NB4 (cell line): Measurements from ENCODE around the gene ZDHHC1.

ENCODE experiments used
- DNase-seq: peaks from one replicate; pipeline ENCODE4 v3.0.0; 2010; ENCODE audit warnings: low read depth
- H3K4me3 ChIP-seq: one replicate; pipeline ENCODE4 v1.5.1; 2011; ENCODE audit warnings: mild to moderate bottlenecking, low read depth, low read length, moderate library complexity
- CTCF ChIP-seq: IDR thresholded peaks from one replicate; pipeline ENCODE4 v1.5.1; 2012; ENCODE audit warnings: low read depth, low read length
- MAX ChIP-seq: IDR thresholded peaks from 2 replicates; pipeline ENCODE4 v1.6.1; 2011; ENCODE audit warnings: low read depth, low read length
- MYC ChIP-seq: IDR thresholded peaks from 2 replicates; pipeline ENCODE4 v1.6.1; 2011; ENCODE audit warnings: low read depth, low read length
- POLR2A ChIP-seq: IDR thresholded peaks from 2 replicates; pipeline ENCODE4 v1.6.1; 2011; ENCODE audit warnings: mild to moderate bottlenecking; ENCODE audit not compliant: insufficient read length; ENCODE audit errors: extremely low read depth

ZDHHC1 gene

GRCh38 chr16:67442581-67443255 is 26.4 kb upstream of the ZDHHC1 start:
- no peak overlapping the region for H3K4me3 ChIP-seq
- no peak for DNase-seq
- TF ChIP-seq MYC, result no peak
- no peak for TF ChIP-seq POLR2A
- TF ChIP-seq CTCF, result no peak
- TF ChIP-seq MAX, result no peak

- TF ChIP-seq CTCF, result no peak
- TF ChIP-seq POLR2A, result no peak
- DNase-seq, result no peak
- no peak overlapping the region for H3K4me3 ChIP-seq
Observed at GRCh38 chr16:67441907-67442306, 25.6 kb upstream of the ZDHHC1 start.

DNA sequence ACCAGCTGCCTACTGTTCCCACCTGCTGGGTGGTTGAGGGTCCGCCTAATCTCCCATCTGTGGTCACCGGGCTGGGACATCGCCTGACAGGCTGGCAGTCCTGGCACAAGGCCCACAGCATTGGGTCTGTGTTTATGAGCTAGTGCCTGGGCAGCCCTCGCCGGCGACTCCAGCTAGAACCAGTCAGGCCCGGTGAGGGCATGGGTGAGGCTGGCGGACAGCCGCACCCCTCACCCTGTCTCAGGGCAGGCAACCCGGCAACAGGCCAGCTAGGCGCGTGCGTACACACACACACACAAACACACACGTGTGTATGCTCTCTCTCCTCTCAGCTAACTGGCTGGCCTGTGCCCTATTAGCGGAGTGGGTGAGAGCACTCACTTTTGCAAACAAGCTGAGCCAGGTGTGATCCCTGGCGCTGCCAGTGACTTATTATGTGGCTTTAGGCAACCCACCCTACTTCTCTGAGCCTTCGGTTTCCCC is 25.0 kb upstream of the ZDHHC1 start:
- no peak for DNase-seq
- no peak overlapping the region for H3K4me3 ChIP-seq
- no peak for TF ChIP-seq MYC
- TF ChIP-seq CTCF, result no peak
- no peak for TF ChIP-seq MAX
- TF ChIP-seq POLR2A, result no peak

- no peak for DNase-seq
- TF ChIP-seq CTCF (no peak), POLR2A (no peak), MAX (no peak), MYC (no peak)
- H3K4me3 ChIP-seq, result no peak overlapping the region
Observed at GRCh38 chr16:67438824-67439393, 22.6 kb upstream of the ZDHHC1 start.

GRCh38 chr16:67438098-67438791 is 22.0 kb upstream of the ZDHHC1 start:
- no peak for DNase-seq
- no peak overlapping the region for H3K4me3 ChIP-seq
- TF ChIP-seq CTCF (no peak), MYC (no peak), POLR2A (no peak), MAX (no peak)
